HG03064 (cell line): Measurements from ENCODE around the gene DNAJC12.
"Not testable (repeated sequence)": the region's sequence is repeated elsewhere in the genome, so short reads cannot be mapped to it uniquely, and the experiment has no call there.

Source experiments
- ATAC-seq: cut with Tn5 transposase; IDR thresholded peaks from one replicate; pipeline ENCODE4 v1.9.1; 2021; ENCODE audit warnings: low read depth; ENCODE audit not compliant: unreplicated experiment

The DNAJC12 gene

DNA sequence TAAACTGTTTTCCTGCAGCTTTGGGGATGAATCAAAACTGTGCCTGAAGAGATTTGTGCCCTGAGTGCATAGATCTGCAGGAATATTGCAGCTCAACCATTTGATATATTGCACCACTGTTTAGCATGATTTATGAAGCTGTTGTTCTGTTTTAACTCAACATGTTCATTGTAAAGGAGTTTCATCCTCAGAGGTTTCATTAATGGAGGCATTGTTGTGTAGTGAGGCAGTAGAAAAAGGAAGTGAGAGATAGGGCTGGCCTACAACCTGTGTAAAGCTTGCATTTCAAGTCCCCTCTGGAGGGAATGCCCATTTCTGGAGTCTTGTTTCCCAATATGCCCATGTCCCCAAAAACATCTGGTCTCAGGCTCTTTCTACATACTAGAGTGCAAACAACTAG, 67.5 kb downstream of the DNAJC12 start:
- ATAC-seq: peak; percentile 69

- ATAC-seq: no peak
Observed at GRCh38 chr10:67767244-67767643, 70.7 kb downstream of the DNAJC12 start.

GRCh38 chr10:67764012-67764822, 73.8 kb downstream of the DNAJC12 start:
- ATAC-seq: peak; percentile 85

DNA sequence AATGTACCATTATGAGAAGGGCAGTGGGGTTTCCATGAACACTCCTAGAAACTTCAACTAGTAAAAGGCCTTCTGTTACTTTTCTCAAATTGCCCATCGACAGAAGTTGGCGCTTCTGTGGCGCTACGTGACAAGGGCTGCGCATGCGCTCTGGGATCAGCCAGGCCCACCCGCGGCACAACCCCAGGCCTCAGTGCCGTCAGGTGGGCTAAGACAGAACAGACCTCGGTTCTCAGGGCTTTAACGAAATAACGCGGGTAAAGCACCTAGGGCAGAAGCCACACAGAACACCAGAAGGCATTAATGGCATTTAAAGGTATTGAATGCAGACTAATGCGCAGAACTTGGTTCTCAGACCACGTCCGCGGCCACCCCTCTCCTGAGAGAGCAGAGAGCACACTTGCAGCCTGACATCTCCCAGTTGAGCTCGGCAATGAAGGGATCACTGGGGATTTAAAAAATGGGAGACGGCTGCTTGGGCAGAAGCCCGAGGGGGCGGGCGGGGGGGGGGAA, 74.4 kb downstream of the DNAJC12 start:
- peak; percentile 21 for ATAC-seq

DNA sequence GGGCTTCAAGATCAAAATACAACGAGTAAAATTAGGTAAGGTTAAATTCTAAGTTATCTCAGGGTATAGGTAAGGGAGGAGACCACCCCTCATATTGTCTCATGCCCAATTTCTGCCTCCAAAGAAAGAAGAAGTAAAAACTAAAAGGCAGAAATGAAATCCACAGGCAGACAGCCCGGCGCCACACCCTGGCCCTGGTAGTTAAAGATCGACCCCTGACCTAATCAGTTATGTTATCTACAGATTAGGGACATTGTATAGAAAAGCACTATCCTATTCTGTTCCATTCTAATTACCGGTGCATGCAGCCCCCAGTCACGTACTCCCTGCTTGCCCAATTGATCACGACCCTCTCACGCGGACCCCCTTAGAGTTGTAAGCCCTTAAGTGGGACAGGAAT, 75.4 kb downstream of the DNAJC12 start:
- ATAC-seq: not testable (repeated sequence)

- no peak for ATAC-seq
Observed at GRCh38 chr10:67760272-67760671, 77.7 kb downstream of the DNAJC12 start.
